CD14-positive monocyte (primary cell): ENCODE data around the gene AIFM1. TPM values are rescaled to one million over a fixed set of nuclear protein-coding genes. Genes with fewer than 3 reads are reported as not detected.

ENCODE experiments used
- DNase-seq, 3 donors: peaks; one replicate each; pipeline ENCODE4 v3.0.0-alpha.2; 2011 to 2022
- H2AFZ ChIP-seq: 2 replicates; pipeline ENCODE4 v1.6.0; 2012; ENCODE audit warnings: mild to moderate bottlenecking, low read depth, low read length, inconsistent platforms; ENCODE audit not compliant: insufficient read depth, poor library complexity, severe bottlenecking
- H3K27ac ChIP-seq, 2 donors: 1 replicate in 1 of 2; 2 replicates in 1 of 2; pipeline ENCODE4 v1.5.1; 2012 to 2013; ENCODE audit warnings: low read length in 2 of 2, control low read depth in 1 of 2, inconsistent platforms in 1 of 2, low read depth in 1 of 2, mild to moderate bottlenecking in 1 of 2
- H3K27me3 ChIP-seq, 2 donors: one replicate each; pipeline versions ENCODE4 v1.6.0 to v1.6.1; 2011 to 2013; ENCODE audit warnings: low read length in 2 of 2; ENCODE audit not compliant: control insufficient read depth in 2 of 2, insufficient read depth in 2 of 2
- H3K36me3 ChIP-seq, 2 donors: replicated peaks in 1 of 2; 1 replicate in 1 of 2; 2 replicates in 1 of 2; pipeline versions ENCODE4 v1.5.1 to v1.6.1; 2012 to 2013; ENCODE audit warnings: low read length in 2 of 2, control low read depth in 1 of 2, inconsistent platforms in 1 of 2, mild to moderate bottlenecking in 1 of 2; ENCODE audit not compliant: insufficient read depth in 2 of 2, control insufficient read depth in 1 of 2
- H3K4me1 ChIP-seq, 2 donors: 1 replicate in 1 of 2; 2 replicates in 1 of 2; pipeline versions ENCODE4 v1.5.1 to v1.6.1; 2012 to 2013; ENCODE audit warnings: low read length in 2 of 2, control low read depth in 1 of 2, inconsistent platforms in 1 of 2, mild to moderate bottlenecking in 1 of 2, moderate library complexity in 1 of 2; ENCODE audit not compliant: insufficient read depth in 2 of 2, control insufficient read depth in 1 of 2
- H3K4me2 ChIP-seq: replicated peaks from 2 replicates; pipeline ENCODE3; 2012; ENCODE audit warnings: low read length, moderate library complexity, mild to moderate bottlenecking; ENCODE audit not compliant: poor library complexity, severe bottlenecking; ENCODE audit errors: extremely low read depth
- H3K4me3 ChIP-seq, 3 experiments: fragments of 200-600 bp in 1 of 3; sonication (generic) in 1 of 3; replicated peaks in 1 of 3; 1 replicate in 2 of 3; 2 replicates in 1 of 3; pipeline ENCODE4 v1.5.1; 2011 to 2013; ENCODE audit warnings: low read length in 3 of 3, mild to moderate bottlenecking in 3 of 3, control low read depth in 2 of 3, low read depth in 2 of 3, inconsistent platforms in 1 of 3, moderate library complexity in 1 of 3
- H3K79me2 ChIP-seq: 2 replicates; pipeline ENCODE4 v1.6.0; 2012; ENCODE audit warnings: mild to moderate bottlenecking, control low read depth, inconsistent platforms, low read length, moderate library complexity; ENCODE audit not compliant: insufficient read depth
- H3K9ac ChIP-seq: 2 replicates; pipeline ENCODE4 v1.6.0; 2017; ENCODE audit warnings: low read length, mild to moderate bottlenecking; ENCODE audit not compliant: insufficient read depth, poor library complexity, severe bottlenecking
- H3K9me3 ChIP-seq, 2 donors: replicated peaks in 1 of 2; 1 replicate in 1 of 2; 2 replicates in 1 of 2; pipeline versions ENCODE4 v1.5.1 to v1.6.1; 2012 to 2013; ENCODE audit warnings: low read length in 2 of 2, control low read depth in 1 of 2; ENCODE audit not compliant: control insufficient read depth in 1 of 2, insufficient read depth in 1 of 2
- H4K20me1 ChIP-seq: 2 replicates; pipeline ENCODE4 v1.6.0; 2012; ENCODE audit warnings: mild to moderate bottlenecking, low read length, control low read depth, moderate library complexity; ENCODE audit not compliant: insufficient read depth
- H3K27ac Mint-ChIP-seq, 7 donors: one replicate each; pipeline ENCODE4 v1.8.0; 2020; ENCODE audit warnings: mild to moderate bottlenecking in 7 of 7, mixed read lengths in 7 of 7, moderate library complexity in 6 of 7, inconsistent platforms in 2 of 7
- H3K27me3 Mint-ChIP-seq, 3 donors: one replicate each; pipeline ENCODE4 v1.8.0; 2021 to 2022; ENCODE audit warnings: low read depth in 3 of 3, mild to moderate bottlenecking in 3 of 3, mixed read lengths in 3 of 3, moderate library complexity in 3 of 3, inconsistent platforms in 1 of 3
- H3K36me3 Mint-ChIP-seq, 2 donors: one replicate each; pipeline ENCODE4 v1.8.0; 2020; ENCODE audit warnings: mixed read lengths in 2 of 2, inconsistent platforms in 1 of 2, mild to moderate bottlenecking in 1 of 2
- H3K4me1 Mint-ChIP-seq: one replicate; pipeline ENCODE4 v1.8.0; 2020; ENCODE audit warnings: mild to moderate bottlenecking, mixed read lengths
- H3K4me3 Mint-ChIP-seq, 2 donors: one replicate each; pipeline ENCODE4 v1.8.0; 2020; ENCODE audit warnings: mild to moderate bottlenecking in 2 of 2, mixed read lengths in 2 of 2, moderate library complexity in 1 of 2
- H3K9me3 Mint-ChIP-seq, 7 donors: one replicate each; pipeline ENCODE4 v1.8.0; 2020 to 2022; ENCODE audit warnings: mixed read lengths in 7 of 7, mild to moderate bottlenecking in 6 of 7, moderate library complexity in 6 of 7, inconsistent platforms in 2 of 7
- CTCF ChIP-seq: fragments of 200-600 bp; IDR thresholded peaks from one replicate; pipeline ENCODE4 v1.8.0; 2022; ENCODE audit warnings: antibody characterized with exemption, mild to moderate bottlenecking
- WGBS: methylation state at CpG from one replicate; pipeline ENCODE4 v1.1.5; 2013; ENCODE audit warnings: missing lambda C conversion rate; ENCODE audit not compliant: insufficient coverage; 5-methylcytosine and 5-hydroxymethylcytosine counted together
- intact Hi-C, 2 donors: fragments of 100-400 bp; cut with micrococcal nuclease; formaldehyde crosslinking; loops; one replicate each; pipeline versions ENCODE4 v1.15.0 to v1.15.1; 2023
- polyA plus RNA-seq, 3 donors: library from polyadenylated mRNA; depleted of rRNA in 1 of 3; unstranded in 2 of 3; stranded (reverse) in 1 of 3; fragments of 300-500 nt in 2 of 3; fragments of >200 nt in 1 of 3; fragmentation: Illumina TruSeq in 2 of 3; gene quantifications; 1 replicate in 2 of 3; 2 replicates in 1 of 3; pipeline ENCODE4 v1.2.3, GENCODE V29; 2012 to 2021

The AIFM1 gene
- polyA plus RNA-seq, 3 donors = 15.1 to 19.1 (median 18.6) TPM

GRCh38 chrX:130139474-130140201, 26.0 kb downstream of the AIFM1 start:
- Histone ChIP-seq H4K20me1 (no peaks in the 10 kb centered on the region), H3K9me3 (no peaks in the 10 kb centered on the region), H3K79me2 (no peaks in the 10 kb centered on the region), H3K36me3 (peaks cover 48 to 85% of the 10 kb centered on the region in 2 donors), H3K27ac (no peak overlapping the region), H3K4me1 (no peaks in the 10 kb centered on the region), H3K4me3 (no peak overlapping the region), H2AFZ (no peak overlapping the region), H3K4me2 (no peak overlapping the region), H3K9ac (no peak overlapping the region), H3K27me3 (no peaks in the 10 kb centered on the region)
- intact Hi-C loops = loop anchor here in 1 of 2 donors (10.0 kb wide), 1 partner anchor 55 kb away; no protein-coding TSS in a partner anchor
- peaks cover 58 to 70% of the 10 kb centered on the region in 2 donors for H3K36me3 Mint-ChIP-seq
- peaks cover 0 to 2% (median 0%) of the 10 kb centered on the region in 3 donors for H3K27me3 Mint-ChIP-seq
- no peak for TF ChIP-seq CTCF
- no peak overlapping the region for H3K27ac Mint-ChIP-seq
- no peak for DNase-seq
- H3K4me1 Mint-ChIP-seq = no peaks in the 10 kb centered on the region
- H3K4me3 Mint-ChIP-seq = no peak overlapping the region
- no peaks in the 10 kb centered on the region for H3K9me3 Mint-ChIP-seq
- WGBS = 60% methylated on average over 1 of the region's 3 CpGs

GRCh38 chrX:130136961-130137360, 28.7 kb downstream of the AIFM1 start:
- peaks cover 0 to 2% (median 0%) of the 10 kb centered on the region in 3 donors for H3K27me3 Mint-ChIP-seq
- peaks cover 47 to 78% of the 10 kb centered on the region in 2 donors for H3K36me3 ChIP-seq
- no peaks in the 10 kb centered on the region for H3K9me3 ChIP-seq
- H3K27ac Mint-ChIP-seq = no peak overlapping the region
- H3K4me3 Mint-ChIP-seq = no peak overlapping the region
- no CpG with 5 or more reads among the region's 8 CpGs for WGBS
- no peaks in the 10 kb centered on the region for H3K27me3 ChIP-seq
- TF ChIP-seq CTCF = no peak
- H3K9ac ChIP-seq = no peak overlapping the region
- intact Hi-C loops = loop anchor here in 1 of 2 donors (10.0 kb wide), 1 partner anchor 58 kb away; no protein-coding TSS in a partner anchor
- H3K36me3 Mint-ChIP-seq = peaks cover 48 to 65% of the 10 kb centered on the region in 2 donors
- H3K27ac ChIP-seq = no peak overlapping the region
- H3K79me2 ChIP-seq = no peaks in the 10 kb centered on the region
- no peak overlapping the region for H3K4me3 ChIP-seq
- H3K4me1 ChIP-seq = no peaks in the 10 kb centered on the region
- H3K4me1 Mint-ChIP-seq = no peaks in the 10 kb centered on the region
- no peak overlapping the region for H3K4me2 ChIP-seq
- no peaks in the 10 kb centered on the region for H4K20me1 ChIP-seq
- DNase-seq = no peak
- no peaks in the 10 kb centered on the region for H3K9me3 Mint-ChIP-seq
- H2AFZ ChIP-seq = no peak overlapping the region
